ENCODE data around the gene PRDM2. TPM values are rescaled to one million over a fixed set of nuclear protein-coding genes. Genes with fewer than 3 reads are reported as not detected.

The PRDM2 gene
- total RNA-seq, 5 donors from 2014 or later (not counting 1 experiment from before 2014, with no cell fraction given): 93.3 to 162 (median 99.4) TPM

- ATAC-seq (replicated peaks in 1 of 4) (peak in 2 of 4 experiments; percentile 48 to 51), DNase-seq (peak in 8 of 35 experiments; percentile 6 to 36 (median 20))
- Histone ChIP-seq H3K36me3 (ENCODE audit: control insufficient read depth in 2 of 2, extremely low read depth in 1 of 2, insufficient read depth in 1 of 2, low read length in 1 of 2) (no peaks in the 10 kb centered on the region), H3K9me3 (no peaks in the 10 kb centered on the region), H3K27me3 (replicated peaks in 1 of 2; ENCODE audit: control insufficient read depth in 2 of 2, extremely low read depth in 1 of 2, insufficient read depth in 2 of 2, low read length in 1 of 2) (peaks cover 0 to 25% of the 10 kb centered on the region in 2 experiments), H3K27ac (ENCODE audit: low read length) (no peak overlapping the region), H3K4me1 (ENCODE audit: control insufficient read depth in 1 of 2, extremely low read depth in 1 of 2, insufficient read depth in 2 of 2, low read length in 2 of 2) (peaks cover 0 to 6% of the 10 kb centered on the region in 2 experiments), H3K4me3 (ENCODE audit: control insufficient read depth in 1 of 2, extremely low read depth in 1 of 2, low read length in 1 of 2) (no peak overlapping the region)
- Mint-ChIP-seq H3K4me3 (no peak overlapping the region), H3K9me3 (no peaks in the 10 kb centered on the region), H3K36me3 (peaks cover 7% of the 10 kb centered on the region), H3K4me1 (peaks cover 0 to 2% (median 1%) of the 10 kb centered on the region in 3 donors), H3K27ac (no peak overlapping the region), H3K27me3 (peaks cover 6 to 11% of the 10 kb centered on the region in 2 donors)
- WGBS (ENCODE audit: insufficient coverage): 54% methylated on average over 17 of the region's 18 CpGs
- CTCF ChIA-PET: interaction anchor here in 1 of 2 donors (1.2 kb wide), 1 partner anchor 167 kb away, joined by 4 read pairs; no protein-coding TSS in a partner anchor
- POLR2A ChIA-PET: no interaction called here
Measured at GRCh38 chr1:13828454-13829151, 128.6 kb downstream of the PRDM2 start.

- H3K4me3 ChIP-seq (ENCODE audit: control insufficient read depth in 1 of 2, extremely low read depth in 1 of 2, low read length in 1 of 2): no peak overlapping the region
- DNase-seq (no peak), ATAC-seq (replicated peaks in 1 of 4) (no peak)
- peaks cover 6 to 12% of the 10 kb centered on the region in 2 donors for H3K27me3 Mint-ChIP-seq
- H3K36me3 ChIP-seq (ENCODE audit: control insufficient read depth in 2 of 2, extremely low read depth in 1 of 2, insufficient read depth in 1 of 2, low read length in 1 of 2): no peaks in the 10 kb centered on the region
- H3K4me1 ChIP-seq (ENCODE audit: control insufficient read depth in 1 of 2, extremely low read depth in 1 of 2, insufficient read depth in 2 of 2, low read length in 2 of 2): peaks cover 0 to 6% of the 10 kb centered on the region in 2 experiments
- no peak overlapping the region for H3K27ac Mint-ChIP-seq
- H3K36me3 Mint-ChIP-seq: peaks cover 3% of the 10 kb centered on the region
- peaks cover 0 to 2% (median 1%) of the 10 kb centered on the region in 3 donors for H3K4me1 Mint-ChIP-seq
- H3K9me3 Mint-ChIP-seq: no peaks in the 10 kb centered on the region
- no peaks in the 10 kb centered on the region for H3K9me3 ChIP-seq
- H3K27ac ChIP-seq (ENCODE audit: low read length): no peak overlapping the region
- no peak overlapping the region for H3K4me3 Mint-ChIP-seq
- WGBS (ENCODE audit: insufficient coverage): 77% methylated on average over 3 of the region's 10 CpGs
- POLR2A ChIA-PET: no interaction called here
- peaks cover 0 to 25% of the 10 kb centered on the region in 2 experiments for H3K27me3 ChIP-seq (replicated peaks in 1 of 2; ENCODE audit: control insufficient read depth in 2 of 2, extremely low read depth in 1 of 2, insufficient read depth in 2 of 2, low read length in 1 of 2)
- CTCF ChIA-PET: no interaction called here
Measured at GRCh38 chr1:13829152-13829769, 129.3 kb downstream of the PRDM2 start.

GRCh38 chr1:13830170-13830569, 130.2 kb downstream of the PRDM2 start:
- Mint-ChIP-seq H3K9me3 (no peaks in the 10 kb centered on the region), H3K27ac (no peak overlapping the region)

GRCh38 chr1:13830616-13831280, 130.8 kb downstream of the PRDM2 start:
- CTCF ChIA-PET: interaction anchor here in 1 of 2 donors (0.7 kb wide), 1 partner anchor 78 kb away, joined by 3 read pairs; no protein-coding TSS in a partner anchor
- H3K27me3 Mint-ChIP-seq: peaks cover 9 to 12% of the 10 kb centered on the region in 2 donors
- no peak overlapping the region for H3K4me3 ChIP-seq (ENCODE audit: control insufficient read depth in 1 of 2, extremely low read depth in 1 of 2, low read length in 1 of 2)

More at GRCh38 chr1:13830170-13830569, 130.2 kb downstream of the PRDM2 start:
- Mint-ChIP-seq H3K36me3 (peaks cover 3% of the 10 kb centered on the region), H3K27me3 (peaks cover 6 to 12% of the 10 kb centered on the region in 2 donors), H3K4me1 (peaks cover 0 to 2% (median 1%) of the 10 kb centered on the region in 3 donors), H3K4me3 (no peak overlapping the region)
- WGBS (ENCODE audit: insufficient coverage): 85% methylated on average over 7 of the region's 7 CpGs
- ATAC-seq (replicated peaks in 1 of 4): no peak
- ChIA-PET CTCF (no interaction called here), POLR2A (no interaction called here)
- no peak overlapping the region for H3K4me3 ChIP-seq (ENCODE audit: control insufficient read depth in 1 of 2, extremely low read depth in 1 of 2, low read length in 1 of 2)
- H3K36me3 ChIP-seq (ENCODE audit: control insufficient read depth in 2 of 2, extremely low read depth in 1 of 2, insufficient read depth in 1 of 2, low read length in 1 of 2): no peaks in the 10 kb centered on the region
- no peak overlapping the region for H3K27ac ChIP-seq (ENCODE audit: low read length)
- H3K27me3 ChIP-seq (replicated peaks in 1 of 2; ENCODE audit: control insufficient read depth in 2 of 2, extremely low read depth in 1 of 2, insufficient read depth in 2 of 2, low read length in 1 of 2): peaks cover 0 to 25% of the 10 kb centered on the region in 2 experiments
- no peak for DNase-seq
- peaks cover 0 to 6% of the 10 kb centered on the region in 2 experiments for H3K4me1 ChIP-seq (ENCODE audit: control insufficient read depth in 1 of 2, extremely low read depth in 1 of 2, insufficient read depth in 2 of 2, low read length in 2 of 2)
- no peaks in the 10 kb centered on the region for H3K9me3 ChIP-seq

GRCh38 chr1:13832100-13832499, 132.1 kb downstream of the PRDM2 start:
- Histone ChIP-seq H3K27me3 (replicated peaks in 1 of 2; ENCODE audit: control insufficient read depth in 2 of 2, extremely low read depth in 1 of 2, insufficient read depth in 2 of 2, low read length in 1 of 2) (peaks cover 0 to 25% of the 10 kb centered on the region in 2 experiments), H3K27ac (ENCODE audit: low read length) (no peak overlapping the region), H3K36me3 (ENCODE audit: control insufficient read depth in 2 of 2, extremely low read depth in 1 of 2, insufficient read depth in 1 of 2, low read length in 1 of 2) (no peaks in the 10 kb centered on the region), H3K4me1 (ENCODE audit: control insufficient read depth in 1 of 2, extremely low read depth in 1 of 2, insufficient read depth in 2 of 2, low read length in 2 of 2) (peaks cover 0 to 6% of the 10 kb centered on the region in 2 experiments), H3K9me3 (peaks cover 2% of the 10 kb centered on the region), H3K4me3 (ENCODE audit: control insufficient read depth in 1 of 2, extremely low read depth in 1 of 2, low read length in 1 of 2) (no peak overlapping the region)
- no peak overlapping the region for H3K27ac Mint-ChIP-seq
- no peak overlapping the region for H3K4me3 Mint-ChIP-seq
- H3K27me3 Mint-ChIP-seq: peaks cover 13 to 17% of the 10 kb centered on the region in 2 donors
- ChIA-PET POLR2A (no interaction called here), CTCF (no interaction called here)
- DNase-seq: no peak
- H3K4me1 Mint-ChIP-seq: peaks cover 0 to 2% (median 1%) of the 10 kb centered on the region in 3 donors
- 92% methylated on average over 3 of the region's 4 CpGs for WGBS (ENCODE audit: insufficient coverage)
- H3K36me3 Mint-ChIP-seq: no peaks in the 10 kb centered on the region
- H3K9me3 Mint-ChIP-seq: peaks cover 0 to 4% (median 2%) of the 10 kb centered on the region in 3 donors
- no peak for ATAC-seq (replicated peaks in 1 of 4)

More at GRCh38 chr1:13830616-13831280, 130.8 kb downstream of the PRDM2 start:
- Mint-ChIP-seq H3K27ac (no peak overlapping the region), H3K9me3 (no peaks in the 10 kb centered on the region), H3K36me3 (peaks cover under 1% of the 10 kb centered on the region), H3K4me3 (no peak overlapping the region), H3K4me1 (peaks cover 0 to 2% (median 1%) of the 10 kb centered on the region in 3 donors)
- Histone ChIP-seq H3K9me3 (no peaks in the 10 kb centered on the region), H3K27me3 (replicated peaks in 1 of 2; ENCODE audit: control insufficient read depth in 2 of 2, extremely low read depth in 1 of 2, insufficient read depth in 2 of 2, low read length in 1 of 2) (peaks cover 0 to 25% of the 10 kb centered on the region in 2 experiments), H3K27ac (ENCODE audit: low read length) (no peak overlapping the region), H3K36me3 (ENCODE audit: control insufficient read depth in 2 of 2, extremely low read depth in 1 of 2, insufficient read depth in 1 of 2, low read length in 1 of 2) (no peaks in the 10 kb centered on the region), H3K4me1 (ENCODE audit: control insufficient read depth in 1 of 2, extremely low read depth in 1 of 2, insufficient read depth in 2 of 2, low read length in 2 of 2) (peaks cover 0 to 6% of the 10 kb centered on the region in 2 experiments)
- DNase-seq (no peak), ATAC-seq (replicated peaks in 1 of 4) (no peak)
- WGBS (ENCODE audit: insufficient coverage): 56% methylated on average over 1 of the region's 6 CpGs
- POLR2A ChIA-PET: no interaction called here

GRCh38 chr1:13832536-13832935, 132.5 kb downstream of the PRDM2 start:
- POLR2A ChIA-PET: no interaction called here
- Mint-ChIP-seq H3K4me3 (no peak overlapping the region), H3K9me3 (peaks cover 0 to 4% (median 2%) of the 10 kb centered on the region in 3 donors), H3K27ac (no peak overlapping the region), H3K27me3 (peaks cover 14 to 17% of the 10 kb centered on the region in 2 donors), H3K4me1 (peaks cover 0 to 2% (median 1%) of the 10 kb centered on the region in 3 donors), H3K36me3 (no peaks in the 10 kb centered on the region)
- H3K27me3 ChIP-seq (replicated peaks in 1 of 2; ENCODE audit: control insufficient read depth in 2 of 2, extremely low read depth in 1 of 2, insufficient read depth in 2 of 2, low read length in 1 of 2): peaks cover 0 to 25% of the 10 kb centered on the region in 2 experiments
- no peak for ATAC-seq (replicated peaks in 1 of 4)
- peaks cover 0 to 6% of the 10 kb centered on the region in 2 experiments for H3K4me1 ChIP-seq (ENCODE audit: control insufficient read depth in 1 of 2, extremely low read depth in 1 of 2, insufficient read depth in 2 of 2, low read length in 2 of 2)
- no peak overlapping the region for H3K27ac ChIP-seq (ENCODE audit: low read length)
- H3K4me3 ChIP-seq (ENCODE audit: control insufficient read depth in 1 of 2, extremely low read depth in 1 of 2, low read length in 1 of 2): no peak overlapping the region
- peaks cover 2% of the 10 kb centered on the region for H3K9me3 ChIP-seq
- WGBS (ENCODE audit: insufficient coverage): no CpG with 5 or more reads among the region's 4 CpGs
- CTCF ChIA-PET: no interaction called here
- DNase-seq: no peak
- no peaks in the 10 kb centered on the region for H3K36me3 ChIP-seq (ENCODE audit: control insufficient read depth in 2 of 2, extremely low read depth in 1 of 2, insufficient read depth in 1 of 2, low read length in 1 of 2)
